ENCODE data around the gene PTPN9.
"Not testable (repeated sequence)": the region's sequence is repeated elsewhere in the genome, so short reads cannot be mapped to it uniquely, and the experiment has no call there.

The PTPN9 gene

GRCh38 chr15:75578948-75579920 is at the start of gene PTPN9:
PTPN9 (minus strand) TSS chr15:75579315; CDS start chr15:75578776, 539 bp downstream.
- DNase-seq, result peak; percentile 73

- DNase-seq, result peak; percentile 95
Measured at GRCh38 chr15:75625542-75626347, 46.6 kb upstream of the PTPN9 start, which contains the start of gene SNUPN. SNUPN (minus strand) TSS chr15:75625725; CDS start chr15:75621051, 4,674 bp downstream.

DNA sequence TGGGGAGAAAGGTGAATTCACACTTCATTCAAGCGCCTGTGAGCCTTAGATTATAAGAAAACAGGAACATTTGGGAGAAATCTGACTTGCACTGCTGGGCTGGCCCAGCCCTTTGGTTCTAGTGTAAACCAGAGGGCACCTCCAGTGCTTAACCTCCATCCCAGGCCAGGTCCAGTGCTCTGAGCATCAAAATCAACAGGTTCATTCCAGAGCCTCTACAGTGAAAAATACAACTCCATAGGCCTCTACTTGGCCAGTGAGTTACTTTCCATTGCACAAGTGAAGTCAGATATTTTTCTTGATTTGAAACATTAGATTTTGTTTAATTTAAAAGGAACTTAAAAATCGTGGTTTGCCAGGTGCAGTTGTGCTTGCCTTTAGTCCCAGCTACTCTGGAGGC is 43.4 kb upstream of the PTPN9 start:
- DNase-seq, result no peak

GRCh38 chr15:75620841-75621391 is 41.8 kb upstream of the PTPN9 start:
- no peak for DNase-seq

GRCh38 chr15:75620058-75620820 is 41.1 kb upstream of the PTPN9 start:
- no peak for DNase-seq

GRCh38 chr15:75616766-75617165 is 37.7 kb upstream of the PTPN9 start:
- DNase-seq, result no peak

DNA sequence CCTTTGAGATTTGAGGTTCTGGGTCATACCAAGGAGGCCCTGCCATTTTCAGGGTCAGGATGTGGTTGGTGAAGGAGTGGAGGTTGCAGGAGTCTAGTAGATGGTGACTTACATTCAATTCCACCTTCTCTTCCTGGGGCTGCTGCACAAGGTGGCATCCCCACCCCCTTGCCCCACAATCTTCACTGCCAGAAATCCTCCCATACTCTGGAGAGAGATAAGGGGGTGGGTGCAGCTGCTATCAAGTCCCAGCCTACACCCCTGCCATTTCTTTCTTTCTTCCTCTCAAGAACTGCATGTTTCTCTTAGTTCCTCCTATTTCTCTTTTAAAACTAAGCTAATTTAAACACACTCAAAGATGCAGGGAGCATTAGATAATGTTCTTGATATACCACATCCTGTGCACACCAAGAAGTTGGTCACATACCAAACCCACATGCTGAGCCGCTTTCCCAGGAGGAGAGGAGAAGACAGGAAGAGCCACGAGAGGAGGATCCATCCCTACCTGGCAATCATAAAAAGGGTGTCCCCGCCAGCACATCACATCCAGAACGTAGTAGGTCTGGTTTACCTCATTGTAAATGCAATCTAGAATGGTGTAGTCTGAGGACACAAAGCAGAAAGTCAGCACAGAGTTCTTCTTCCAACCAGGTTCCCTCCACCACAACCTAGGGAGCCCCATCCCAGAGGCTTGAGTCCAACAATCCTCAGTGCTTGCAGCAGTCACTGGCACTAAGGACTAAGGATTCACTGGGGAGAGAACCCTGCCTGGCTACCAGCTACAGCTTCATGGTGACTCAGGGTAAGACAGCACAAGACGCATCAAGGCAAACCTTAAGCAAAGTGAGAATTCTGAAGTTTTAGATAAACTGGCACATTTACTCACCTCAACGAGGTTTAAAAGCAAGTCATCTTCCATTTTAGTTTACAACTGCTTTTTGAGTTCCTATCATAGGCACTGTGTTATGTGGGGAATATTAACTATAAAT is 27.9 kb upstream of the PTPN9 start:
- DNase-seq, result no peak

GRCh38 chr15:75606026-75606425 is 26.9 kb upstream of the PTPN9 start:
- no peak for DNase-seq

DNA sequence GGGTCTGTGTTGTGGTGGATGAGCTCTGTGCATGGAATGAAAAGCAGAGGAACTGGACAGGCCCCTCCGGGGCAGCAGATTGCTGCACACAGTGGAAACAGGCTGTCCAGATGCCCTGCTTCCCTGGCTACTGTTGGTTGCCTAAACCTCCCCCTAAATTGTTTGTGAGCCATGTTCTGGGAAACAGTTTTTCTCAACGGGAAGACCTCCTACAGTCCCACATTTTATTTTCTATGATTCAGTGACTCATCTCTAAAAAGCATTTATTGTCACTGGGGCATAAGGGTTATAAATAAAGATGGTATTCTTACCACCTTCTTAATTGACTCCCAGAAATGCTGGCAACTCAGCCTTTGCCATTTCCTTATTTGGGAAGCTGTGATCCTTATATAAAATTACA is 20.3 kb upstream of the PTPN9 start:
- no peak for DNase-seq

- DNase-seq, result no peak
Measured at GRCh38 chr15:75598361-75598760, 19.2 kb upstream of the PTPN9 start.

DNA sequence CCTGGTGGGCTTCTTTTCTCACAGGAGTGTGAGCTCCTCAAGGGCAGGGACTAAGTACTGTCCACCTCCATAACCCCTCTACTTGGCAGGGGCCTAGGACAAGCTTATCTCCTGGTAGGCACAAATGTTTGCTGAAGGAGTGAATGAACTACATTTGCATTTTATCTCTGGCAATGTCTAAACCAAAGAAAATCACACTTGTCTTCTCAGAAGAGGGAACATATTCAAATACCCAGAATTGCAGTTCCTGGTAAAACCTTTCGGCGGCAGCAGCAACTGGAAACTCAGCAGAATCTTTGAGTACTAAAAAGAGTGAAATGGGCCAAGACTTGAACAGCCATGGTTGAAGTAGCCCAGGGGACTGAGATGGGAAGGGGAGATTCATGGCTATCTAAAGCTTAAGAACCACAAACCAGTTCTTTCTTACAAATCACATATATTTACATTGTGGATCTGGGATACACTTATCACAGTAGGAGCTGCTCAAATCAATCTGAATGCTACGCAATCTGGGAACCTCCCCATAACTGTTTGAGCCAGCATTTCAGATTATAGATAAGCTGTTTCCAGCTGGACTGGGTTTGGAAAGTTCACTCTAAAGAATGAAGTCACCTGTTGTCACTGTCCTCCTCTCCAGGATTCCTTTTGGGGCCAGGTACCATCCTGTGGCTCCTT is 18.7 kb upstream of the PTPN9 start:
- peak; percentile 26 for DNase-seq

DNA sequence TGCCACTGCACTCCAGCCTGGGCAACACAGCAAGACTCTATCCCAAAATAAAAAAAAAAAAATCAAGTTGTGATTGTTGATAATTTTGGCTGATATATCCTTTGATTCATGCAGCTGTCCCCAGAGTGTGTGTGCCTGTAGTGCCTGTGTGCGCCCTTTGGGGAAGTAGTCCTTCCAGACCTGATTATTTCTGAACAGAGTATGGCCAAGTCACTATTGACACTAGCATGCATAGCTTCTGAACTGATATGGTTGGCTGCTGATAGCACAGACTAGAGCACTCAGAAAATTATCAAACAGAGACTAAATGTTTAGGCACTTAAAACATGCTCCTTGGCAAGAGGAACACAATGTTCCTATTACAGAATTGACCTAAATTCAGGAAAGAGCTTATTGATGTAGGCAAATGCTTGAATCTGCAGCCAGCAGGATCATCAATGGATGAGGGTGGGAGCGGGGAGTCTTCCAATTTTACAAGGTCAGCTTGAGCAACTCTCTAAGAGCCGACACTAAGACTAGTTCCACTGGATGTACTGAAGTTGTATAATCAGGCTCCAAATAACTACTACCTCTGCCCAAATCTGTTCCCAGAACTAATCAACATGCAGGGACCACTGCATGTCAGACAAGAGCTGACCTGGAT is 17.7 kb upstream of the PTPN9 start:
- DNase-seq, result no peak

GRCh38 chr15:75594276-75594675 is 15.2 kb upstream of the PTPN9 start:
- DNase-seq, result no peak

DNA sequence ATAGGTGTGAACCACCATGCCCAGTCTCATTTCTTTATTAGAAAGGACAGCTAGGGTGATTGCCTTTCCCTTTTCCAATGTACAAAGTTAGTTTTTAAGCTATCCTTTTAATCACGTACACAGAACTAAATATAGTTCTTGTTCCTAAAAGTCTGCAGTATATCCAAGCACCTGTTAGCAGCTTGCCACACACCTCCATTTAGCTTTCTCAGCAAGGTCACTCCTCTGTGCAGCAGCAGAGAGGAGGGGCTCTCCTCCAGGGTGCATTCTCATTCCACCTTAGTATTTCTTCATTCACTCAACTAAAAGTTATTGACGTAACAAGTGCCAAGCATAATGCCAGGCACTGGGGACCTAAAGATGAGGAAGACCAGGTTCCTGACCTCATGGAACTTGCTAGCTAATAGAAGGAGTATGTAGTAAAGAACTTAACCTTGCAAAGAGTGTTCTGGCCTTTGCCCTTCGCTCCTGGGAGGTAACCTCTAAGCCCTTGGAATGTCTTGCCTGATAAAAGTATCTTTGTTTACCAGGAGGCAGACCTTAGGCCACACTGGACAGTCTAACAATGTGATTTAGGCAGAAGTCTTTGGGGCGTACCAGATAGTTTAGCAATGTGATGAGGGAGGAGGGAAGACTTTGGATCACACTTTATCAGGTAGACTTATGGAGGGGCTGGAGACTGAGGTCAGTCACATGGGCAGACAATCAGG is 12.7 kb upstream of the PTPN9 start:
- no peak for DNase-seq

DNA sequence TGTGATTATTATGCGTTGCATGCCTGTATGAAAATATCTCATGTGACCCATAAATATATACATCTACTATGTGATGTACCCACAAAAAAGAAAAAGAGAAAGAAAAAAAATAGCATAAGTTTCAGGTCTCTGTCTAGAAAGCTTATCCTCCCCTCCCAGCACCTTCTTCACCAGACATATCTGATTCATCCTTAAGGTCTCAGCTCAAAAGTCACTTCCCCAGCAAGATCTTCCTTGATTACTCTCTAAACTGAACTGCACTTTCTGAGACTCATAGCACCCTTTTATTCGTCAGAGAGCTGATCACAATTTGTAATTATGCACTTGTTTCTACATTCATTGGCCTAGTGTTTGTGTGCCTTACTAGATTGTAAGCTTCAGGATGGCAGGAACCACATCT is 11.1 kb upstream of the PTPN9 start:
- DNase-seq, result no peak

GRCh38 chr15:75589071-75589470 is 10.0 kb upstream of the PTPN9 start:
- DNase-seq, result no peak

GRCh38 chr15:75586422-75586821 is 7.3 kb upstream of the PTPN9 start:
- not testable (repeated sequence) for DNase-seq

DNA sequence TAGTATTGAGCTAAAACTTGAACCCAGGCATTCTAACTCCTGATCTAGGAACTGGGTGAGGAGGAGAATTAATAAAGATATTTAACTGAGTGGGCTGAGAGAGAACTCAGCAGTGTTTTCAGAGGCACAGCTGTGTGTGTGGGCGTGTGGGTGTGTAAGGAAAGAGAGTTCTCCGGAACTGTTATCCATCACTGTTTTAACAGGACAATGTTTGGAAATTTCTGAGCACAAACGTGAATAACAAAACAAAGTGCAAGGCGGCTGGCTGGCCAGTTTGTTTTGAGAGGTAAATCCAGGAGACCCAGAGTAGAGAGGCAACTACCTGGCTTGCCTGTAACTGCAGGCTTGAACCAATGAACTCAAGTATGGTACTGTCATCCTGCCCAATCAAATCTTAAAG is 5.0 kb upstream of the PTPN9 start:
- DNase-seq, result no peak

GRCh38 chr15:75583701-75584100 is 4.6 kb upstream of the PTPN9 start:
- DNase-seq, result no peak
